ENCODE results near the gene SEC23A.
"Not testable (repeated sequence)": the region's sequence is repeated elsewhere in the genome, so short reads cannot be mapped to it uniquely, and the experiment has no call there.

The SEC23A gene

GRCh38 chr14:39090548-39091111 lies 12.4 kb downstream of the SEC23A start:
- DNase-seq = no peak

GRCh38 chr14:39087493-39087892 lies 15.5 kb downstream of the SEC23A start:
- no peak for DNase-seq

GRCh38 chr14:39085933-39086332 lies 17.1 kb downstream of the SEC23A start:
- DNase-seq = no peak

- DNase-seq = no peak
Measured at GRCh38 chr14:39083127-39083526, 19.9 kb downstream of the SEC23A start.

GRCh38 chr14:39080886-39081285 lies 22.1 kb downstream of the SEC23A start:
- no peak for DNase-seq

- DNase-seq = no peak
Measured at GRCh38 chr14:39071096-39071495, 31.9 kb downstream of the SEC23A start.

GRCh38 chr14:39069923-39070322 lies 33.1 kb downstream of the SEC23A start:
- DNase-seq = no peak

GRCh38 chr14:39069169-39069805 lies 33.7 kb downstream of the SEC23A start:
- not testable (repeated sequence) for DNase-seq

- no peak for DNase-seq
Measured at GRCh38 chr14:39060818-39061437, 42.1 kb downstream of the SEC23A start.

GRCh38 chr14:39055786-39056474 lies 47.1 kb downstream of the SEC23A start:
- peak; percentile 3 for DNase-seq

GRCh38 chr14:39052869-39053454 lies 50.1 kb downstream of the SEC23A start:
- DNase-seq = not testable (repeated sequence)

GRCh38 chr14:39050389-39050788 lies 52.6 kb downstream of the SEC23A start:
- no peak for DNase-seq

GRCh38 chr14:39045889-39046288 lies 57.1 kb downstream of the SEC23A start:
- DNase-seq = not testable (repeated sequence)

- no peak for DNase-seq
Measured at GRCh38 chr14:39043352-39043943, 59.6 kb downstream of the SEC23A start.

GRCh38 chr14:39040529-39040928 lies 62.5 kb downstream of the SEC23A start:
- no peak for DNase-seq

- no peak for DNase-seq
Measured at GRCh38 chr14:39038542-39038941, 64.5 kb downstream of the SEC23A start.

- no peak for DNase-seq
Measured at GRCh38 chr14:39036760-39037159, 66.3 kb downstream of the SEC23A start.

GRCh38 chr14:39035336-39035735 lies 67.7 kb downstream of the SEC23A start:
- DNase-seq = no peak

GRCh38 chr14:39034481-39035296 lies 68.3 kb downstream of the SEC23A start:
- DNase-seq = no peak

GRCh38 chr14:39033371-39033770 lies 69.7 kb downstream of the SEC23A start:
- DNase-seq = no peak

GRCh38 chr14:39030209-39030608 lies 72.8 kb downstream of the SEC23A start:
- DNase-seq = no peak

- DNase-seq = no peak
Measured at GRCh38 chr14:39029789-39030188, 73.2 kb downstream of the SEC23A start.

All from CD4-positive, alpha-beta T cell treated with Interleukin-17A for 1 hour (primary cell).